ENCODE data around the gene AKR1D1.

- TF ChIP-seq L3MBTL2 (conservative IDR thresholded peaks at IDR 0.05), result no peak
- TF ChIP-seq SP1 (IDR thresholded peaks at IDR 0.05), result no peak
These were observed 10.5 kb downstream of the AKR1D1 start for GRCh38 chr7:138086563-138087270.
